ENCODE measurements around the gene CORT.

- TF ChIP-seq CTCF (IDR thresholded peaks at IDR 0.05) (peak; percentile 96 to 99 (median 99)), POLR2A (IDR thresholded peaks at IDR 0.05) (peak; percentile 9 to 14), EP300 (IDR thresholded peaks at IDR 0.05) (no peak), POLR2AphosphoS5 (IDR thresholded peaks at IDR 0.05) (peak; percentile 51)
Observed at GRCh38 chr1:10430216-10431069, 19.4 kb upstream of the CORT start, which contains the start of gene CENPS.
